ENCODE data around the gene GSTM1. TPM values are rescaled to one million over a fixed set of nuclear protein-coding genes. Genes with fewer than 3 reads are reported as not detected.

GSTM1 gene
- total and polyA plus RNA-seq, 2 of the 8 experiments (the other 6 are each of a cell fraction or from before 2014, with no cell fraction given), result 16.7 to 42.5 TPM

DNA sequence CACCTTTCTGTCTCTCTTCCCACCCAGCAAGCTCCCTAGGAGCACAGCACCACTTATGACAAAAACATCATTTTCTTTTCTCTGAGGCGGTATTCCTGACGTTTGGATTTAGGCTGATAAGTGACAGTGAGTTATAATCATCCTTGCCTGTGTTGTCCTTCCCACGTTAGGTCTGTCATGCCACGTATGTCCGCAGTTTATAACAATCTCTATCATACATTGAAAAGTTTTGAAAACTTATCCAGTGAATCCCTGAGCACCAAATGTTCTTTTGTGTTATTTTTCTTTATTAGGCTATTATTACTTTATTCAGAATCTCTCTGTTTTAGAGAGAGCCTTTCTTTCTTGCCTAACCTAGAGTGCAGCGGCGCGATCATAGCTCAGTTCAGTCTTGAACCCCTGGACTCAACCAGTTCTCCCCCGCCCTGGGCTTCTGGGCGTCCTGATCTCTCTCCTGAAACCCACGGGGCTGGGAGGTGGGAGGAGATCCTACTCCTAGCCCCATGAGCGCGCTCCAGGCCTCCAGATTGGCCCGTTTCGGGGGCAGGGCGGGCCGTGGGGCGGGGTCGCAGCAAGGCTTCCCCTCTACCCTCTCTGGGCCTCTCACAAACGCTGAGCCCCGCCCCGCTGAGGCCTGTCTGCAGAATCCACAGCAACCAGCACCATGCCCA, 20.0 kb upstream of the GSTM1 start, which contains the start of gene GSTM2 (continued):
- TF ChIP-seq CREB1 (IDR thresholded peaks at IDR 0.05), result no peak
- TF ChIP-seq POU5F1 (IDR thresholded peaks at IDR 0.05; ENCODE audit: low read depth, low read length), result no peak
- no peak for TF ChIP-seq ATF3 (IDR thresholded peaks at IDR 0.05; ENCODE audit: insufficient read depth, low read depth, low read length)
